ENCODE data around the gene TMEM43. TPM values are rescaled to one million over a fixed set of nuclear protein-coding genes. Genes with fewer than 3 reads are reported as not detected.

TMEM43 gene
- total and polyA plus RNA-seq, 2 of the 8 experiments (the other 6 are each of a cell fraction or from before 2014, with no cell fraction given): 27.0 to 33.7 TPM

GRCh38 chr3:14150078-14150477, 25.2 kb downstream of the TMEM43 start:
- no peak overlapping the region for H3K14ac ChIP-seq (ENCODE audit: insufficient read length)
- no peak overlapping the region for H4K91ac ChIP-seq (replicated peaks; ENCODE audit: insufficient read length, low read length)
- no peak overlapping the region for H3K27ac ChIP-seq (ENCODE audit: low read depth, low read length)
- POLR2A ChIA-PET (ENCODE audit: partially characterized antibody): interaction anchor here (1.3 to 3.1 kb wide), 4 partner anchors 13 to 28 kb away, joined by 3 to 17 read pairs (median 5); partner anchors contain the start of genes CHCHD4, LSM3, TMEM43 and XPC
- H4K20me1 ChIP-seq (replicated peaks in 1 of 2; ENCODE audit: control insufficient read depth in 1 of 2, insufficient read depth in 2 of 2, low read length in 2 of 2): peaks cover 7 to 8% of the 10 kb centered on the region in 2 experiments
- no peak overlapping the region for H3K4ac ChIP-seq (replicated peaks; ENCODE audit: insufficient read length, low read depth, low read length)
- no peaks in the 10 kb centered on the region for H3K79me2 ChIP-seq (ENCODE audit: control insufficient read depth in 1 of 2, insufficient read depth in 2 of 2, low read length in 2 of 2)
- no peak overlapping the region for H2AFZ ChIP-seq (ENCODE audit: low read length)
- no peak overlapping the region for H3K56ac ChIP-seq (replicated peaks; ENCODE audit: insufficient read length, low read depth, low read length)
- no peak for FAIRE-seq
- no peak overlapping the region for H3K23ac ChIP-seq (ENCODE audit: insufficient read length)
- H2BK120ac ChIP-seq (replicated peaks; ENCODE audit: low read depth, low read length): no peak overlapping the region
- H3K36me3 ChIP-seq (ENCODE audit: control insufficient read depth in 2 of 4, insufficient read depth in 4 of 4, low read length in 3 of 4): peaks cover 0 to 17% (median 10%) of the 10 kb centered on the region in 4 experiments; a peak in 6 of 8 replicates
- H4K8ac ChIP-seq (ENCODE audit: extremely low read depth, insufficient read depth, low read length): no peak overlapping the region
- 97% methylated on average over 9 of the region's 9 CpGs; no CpG with 5 or more reads in 1 of the 2 experiments for WGBS, 2 experiments (ENCODE audit: extremely low coverage in 1 of 2, insufficient coverage in 1 of 2, insufficient read length in 1 of 2, insufficient replicate concordance in 2 of 2, low coverage in 1 of 2, low lambda C conversion rate in 2 of 2, missing lambda C conversion rate in 1 of 2)
- H3K4me2 ChIP-seq (ENCODE audit: insufficient read depth in 1 of 2, low read depth in 2 of 2, low read length in 2 of 2): no peak overlapping the region
- no peak overlapping the region for H4K5ac ChIP-seq (ENCODE audit: insufficient read length, low read depth, low read length)
- peaks cover 0 to 14% (median 9%) of the 10 kb centered on the region in 4 experiments; a peak in 6 of 7 replicates for H3K4me1 ChIP-seq (replicated peaks in 1 of 4; ENCODE audit: control insufficient read depth in 3 of 4, insufficient read depth in 4 of 4, low read length in 3 of 4)
- H3K18ac ChIP-seq (ENCODE audit: extremely low read depth, low read length): no peak overlapping the region
- H3K27me3 ChIP-seq (replicated peaks in 1 of 4; ENCODE audit: control insufficient read depth in 3 of 4, extremely low read depth in 1 of 4, insufficient read depth in 3 of 4, low read length in 3 of 4): no peaks in the 10 kb centered on the region
- CTCF ChIA-PET (ENCODE audit: partially characterized antibody): interaction anchor here (0.5 to 3.6 kb wide), 12 partner anchors 7 to 374 kb away, joined by 3 to 24 read pairs (median 4); partner anchors contain the start of genes CHCHD4 and TMEM43
- no peak overlapping the region for H2BK5ac ChIP-seq (ENCODE audit: low read depth, low read length)
- no peak overlapping the region for H3K4me3 ChIP-seq (ENCODE audit: extremely low read depth in 1 of 4, insufficient read depth in 2 of 4, low read depth in 3 of 4, low read length in 4 of 4)
- H3K9me3 ChIP-seq (ENCODE audit: insufficient read depth in 2 of 2, low read depth in 1 of 2, low read length in 1 of 2): no peaks in the 10 kb centered on the region
- no peak overlapping the region for H2BK12ac ChIP-seq (ENCODE audit: low read depth, low read length)
- no peaks in the 10 kb centered on the region; the same call in 1 of the 2 replicates for H3K23me2 ChIP-seq (ENCODE audit: low read depth, low read length)
- no peaks in the 10 kb centered on the region for H3K79me1 ChIP-seq (ENCODE audit: low read depth, low read length)
- H3K9ac ChIP-seq (replicated peaks in 1 of 4; ENCODE audit: extremely low read depth in 1 of 4, low read depth in 3 of 4, low read length in 3 of 4): no peak overlapping the region
- H2BK15ac ChIP-seq (ENCODE audit: low read length): no peak overlapping the region
- no peak for DNase-seq (ENCODE audit: low read depth in 1 of 2, low spot score in 2 of 2)
- no peak overlapping the region for H2AK5ac ChIP-seq (ENCODE audit: low read depth, low read length)
- H2BK20ac ChIP-seq (ENCODE audit: low read length): no peak overlapping the region
- TF ChIP-seq CTBP2 (IDR thresholded peaks at IDR 0.05; ENCODE audit: borderline replicate concordance, insufficient read depth, insufficient read length, low read length) (no peak), SIX5 (IDR thresholded peaks at IDR 0.05; ENCODE audit: low read depth, low read length) (no peak), BRCA1 (IDR thresholded peaks at IDR 0.05; ENCODE audit: low read depth, low read length) (no peak), TAF1 (IDR thresholded peaks at IDR 0.05; ENCODE audit: low read depth, low read length) (no peak), SP1 (IDR thresholded peaks at IDR 0.05; ENCODE audit: low read depth, low read length) (no peak), CREB1 (IDR thresholded peaks at IDR 0.05) (no peak), CBX8 (IDR thresholded peaks at IDR 0.05; ENCODE audit: borderline replicate concordance, low read depth, low read length) (no peak), SP4 (IDR thresholded peaks at IDR 0.05; ENCODE audit: low read length) (no peak)
